K562 (cell line): ENCODE data around the gene MANBA. TPM values are rescaled to one million over a fixed set of nuclear protein-coding genes. Genes with fewer than 3 reads are reported as not detected.

Experiments
- ATAC-seq: fragments of 200-7000 bp; cut with Tn5 transposase; 3 replicates; pipeline ENCODE4 v1.9.1; 2020; ENCODE audit warnings: moderate library complexity
- BruUV-seq: library from RNA; stranded (reverse); fragments of 400-500 nt; replicated peaks from 2 replicates; lab custom pipeline; 2021; lab: Mats Ljungman, UMichigan
- CTCF ChIA-PET: fragments of 300-600 bp; formaldehyde crosslinking; extraction: SDS; loops from one replicate; lab custom pipeline; 2021; ENCODE audit warnings: low intra/inter-chr PET ratio; lab: Yijun Ruan, JAX
- POLR2A ChIA-PET: fragments of 300-600, 350-650 bp; sonication (Branson Sonifier 250); formaldehyde crosslinking; extraction: SDS; loops from one replicate; lab custom pipeline; 2021; ENCODE audit warnings: antibody characterized with exemption, inconsistent platforms; lab: Yijun Ruan, JAX
- DNase-seq, 4 experiments: peaks; one replicate each; pipeline versions ENCODE4 v3.0.0 to v3.0.0-alpha.2; 2011 to 2018; ENCODE audit warnings: low spot score in 3 of 4, mixed read lengths in 3 of 4; ENCODE audit errors: extremely low read depth in 1 of 4
- FAIRE-seq: peaks from 2 replicates; lab custom pipeline; 2011; peaks lifted over from hg19 to GRCh38; lab: Jason Lieb, UNC
- H2AFZ ChIP-seq: 2 replicates; pipeline ENCODE4 v1.6.0; 2011; ENCODE audit warnings: low read depth, low read length, control low read depth, inconsistent platforms
- H3K27ac ChIP-seq: fragments of 200-600 bp; 3 replicates; pipeline ENCODE4 v1.8.0; 2011; ENCODE audit warnings: low read depth, mild to moderate bottlenecking, control low read depth, inconsistent platforms, low read length, moderate library complexity, mixed read lengths; ENCODE audit errors: extremely low read depth
- H3K27me3 ChIP-seq, 2 experiments: fragments of 300-600 bp in 1 of 2; 2 replicates in 1 of 2; 3 replicates in 1 of 2; pipeline versions ENCODE4 v1.6.0 to v1.8.0; 2011; ENCODE audit warnings: inconsistent platforms in 2 of 2, low read length in 2 of 2, mild to moderate bottlenecking in 1 of 2, mixed read lengths in 1 of 2, moderate library complexity in 1 of 2; ENCODE audit not compliant: control insufficient read depth in 2 of 2, insufficient read depth in 2 of 2
- H3K36me3 ChIP-seq: fragments of 300-600 bp; 3 replicates; pipeline ENCODE4 v1.8.0; 2011; ENCODE audit warnings: mild to moderate bottlenecking, low read length, inconsistent platforms; ENCODE audit not compliant: control insufficient read depth, insufficient read depth
- H3K4me1 ChIP-seq, 2 experiments: fragments of 200-600 bp in 1 of 2; replicated peaks in 1 of 2; 2 replicates in 1 of 2; 3 replicates in 1 of 2; pipeline versions ENCODE4 v1.5.1 to v1.8.0; 2011; ENCODE audit warnings: inconsistent platforms in 2 of 2, low read length in 2 of 2, mild to moderate bottlenecking in 1 of 2, mixed read lengths in 1 of 2, moderate library complexity in 1 of 2; ENCODE audit not compliant: control insufficient read depth in 2 of 2, insufficient read depth in 2 of 2
- H3K4me2 ChIP-seq: 2 replicates; pipeline ENCODE4 v1.6.1; 2011; ENCODE audit warnings: low read length, control low read depth, inconsistent platforms, mixed read lengths; ENCODE audit not compliant: insufficient read depth
- H3K4me3 ChIP-seq: fragments of 200-600 bp; sonication (generic), shearing (Covaris generic); 2 replicates; pipeline ENCODE4 v1.5.1; 2016; ENCODE audit warnings: control low read depth, inconsistent platforms
- H3K79me2 ChIP-seq: fragments of 200-600 bp; 3 replicates; pipeline ENCODE4 v1.8.0; 2011; ENCODE audit warnings: low read length, inconsistent platforms; ENCODE audit not compliant: control insufficient read depth, insufficient read depth
- H3K9ac ChIP-seq, 2 experiments: 2 replicates each; pipeline versions ENCODE4 v1.6.0 to v1.6.1; 2011; ENCODE audit warnings: low read depth in 2 of 2, low read length in 2 of 2, control low read depth in 1 of 2, inconsistent platforms in 1 of 2, mild to moderate bottlenecking in 1 of 2, mixed read lengths in 1 of 2; ENCODE audit not compliant: insufficient read depth in 1 of 2
- H3K9me1 ChIP-seq: one replicate; pipeline ENCODE4 v1.6.0; 2011; ENCODE audit warnings: inconsistent platforms, mild to moderate bottlenecking, low read length, moderate library complexity; ENCODE audit not compliant: control insufficient read depth, insufficient read depth
- H3K9me3 ChIP-seq: replicated peaks from 2 replicates; pipeline ENCODE4 v1.5.1; 2011; ENCODE audit warnings: low read depth, low read length, inconsistent platforms; ENCODE audit not compliant: control insufficient read depth, insufficient read depth
- H4K20me1 ChIP-seq: replicated peaks from 2 replicates; pipeline ENCODE4 v1.6.1; 2011; ENCODE audit warnings: low read length, inconsistent platforms, mixed read lengths; ENCODE audit not compliant: control insufficient read depth, insufficient read depth
- BHLHE40 ChIP-seq: IDR thresholded peaks from 2 replicates; pipeline ENCODE4 v1.6.1; 2011; ENCODE audit warnings: low read length, improper control_type of control experiment
- C11orf30 ChIP-seq: fragments of 450-650 bp; IDR thresholded peaks from 2 replicates; pipeline ENCODE4 v1.6.1; 2016; ENCODE audit warnings: low read depth, mild to moderate bottlenecking
- ELK3 ChIP-seq: fragments of 450-650 bp; formaldehyde crosslinking; IDR thresholded peaks from 2 replicates; pipeline ENCODE4 v1.4.0; 2020; ENCODE audit warnings: mild to moderate bottlenecking
- FOXP4 ChIP-seq: sonication (generic); formaldehyde crosslinking; IDR thresholded peaks from 2 replicates; pipeline ENCODE4 v1.8.0; 2022; ENCODE audit warnings: mild to moderate bottlenecking, missing genetic modification reagents, borderline replicate concordance
- HDAC3 ChIP-seq: fragments of 450-650 bp; IDR thresholded peaks from 2 replicates; pipeline ENCODE4 v1.6.1; 2018; ENCODE audit warnings: borderline replicate concordance, mild to moderate bottlenecking, moderate library complexity; ENCODE audit not compliant: partially characterized antibody
- MCM5 ChIP-seq: fragments of 450-650 bp; IDR thresholded peaks from 2 replicates; pipeline ENCODE4 v1.6.1; 2016; ENCODE audit warnings: low read depth
- PHB ChIP-seq: fragments of 250-450 bp; sonication (Bioruptor Pico); IDR thresholded peaks from 2 replicates; pipeline ENCODE4 v1.5.0; 2021
- POLR2AphosphoS2 ChIP-seq: IDR thresholded peaks from 2 replicates; pipeline ENCODE4 v1.6.1; 2012; ENCODE audit warnings: low read length, improper control_type of control experiment
- RNF2 ChIP-seq: sonication (generic); IDR thresholded peaks from 2 replicates; pipeline ENCODE4 v1.6.1; 2016
- TARDBP ChIP-seq: fragments of 450-650 bp; IDR thresholded peaks from 2 replicates; pipeline ENCODE4 v1.6.1; 2016
- ZBTB17 ChIP-seq: fragments of 450-650 bp; formaldehyde crosslinking; IDR thresholded peaks from 2 replicates; pipeline ENCODE4 v1.4.0; 2020; ENCODE audit warnings: mild to moderate bottlenecking
- ZC3H11A ChIP-seq: IDR thresholded peaks from 2 replicates; pipeline ENCODE4 v1.6.1; 2012; ENCODE audit warnings: low read depth, low read length, improper control_type of control experiment
- ZMIZ1 ChIP-seq, 2 experiments: fragments of 150-350 bp in 1 of 2; IDR thresholded peaks; 2 replicates each; pipeline ENCODE4 v1.6.1; 2012 to 2016; ENCODE audit warnings: low read depth in 2 of 2, low read length in 2 of 2, mild to moderate bottlenecking in 1 of 2, moderate library complexity in 1 of 2
- ZNF239 ChIP-seq: fragments of 250-450 bp; sonication (Bioruptor Pico); IDR thresholded peaks from 2 replicates; pipeline ENCODE4 v1.4.0; 2020; ENCODE audit warnings: mild to moderate bottlenecking
- ZNF436 ChIP-seq: fragments of 250-450, 450-650 bp; sonication (Bioruptor Pico); formaldehyde crosslinking; IDR thresholded peaks from 2 replicates; pipeline ENCODE4 v1.7.0; 2020; ENCODE audit warnings: mild to moderate bottlenecking
- ZNF785 ChIP-seq: fragments of 250-450 bp; sonication (Bioruptor Pico); IDR thresholded peaks from 2 replicates; pipeline ENCODE4 v1.4.0; 2020; ENCODE audit warnings: mild to moderate bottlenecking
- WGBS: fragments of 100-300 bp; shearing (Covaris generic); methylation state at CpG from one replicate; pipeline ENCODE4 v1.1.6; 2016; ENCODE audit warnings: low coverage, mixed read lengths; ENCODE audit not compliant: insufficient coverage; ENCODE audit errors: missing lambda C conversion rate; 5-methylcytosine and 5-hydroxymethylcytosine counted together
- in situ Hi-C: fragments of 300-500 bp; cut with MboI; formaldehyde crosslinking; loops from 4 replicates; pipeline ENCODE4 v1.15.0; 2018; ENCODE audit warnings: inconsistent platforms, mixed read lengths
- intact Hi-C: fragments of 100-400 bp; cut with micrococcal nuclease; formaldehyde crosslinking; loops from 2 replicates; pipeline ENCODE4 v1.14.2; 2022
- polyA plus RNA-seq, 8 experiments: library from polyadenylated mRNA; depleted of rRNA in 4 of 8; stranded (reverse) in 5 of 8; unstranded in 3 of 8; fragments of >200 nt; fragmentation: Nextera tagmentation in 2 of 8; fragmentation: Illumina TruSeq in 1 of 8; extraction: Ambion mirVana in 2 of 8; extraction: Trizol in 1 of 8; gene quantifications; 2 replicates each; pipeline versions ENCODE4 v1.2.1 to v1.2.3, GENCODE V29; 2011 to 2014; ENCODE audit warnings: inconsistent platforms in 1 of 8, missing spikeins in 1 of 8
- total RNA-seq, 7 experiments: library from RNA; depleted of rRNA in 6 of 7; stranded (reverse); fragments of >200 nt in 6 of 7; fragmentation: Illumina TruSeq in 2 of 7; extraction: Trizol in 2 of 7; gene quantifications; 2 replicates each; pipeline versions ENCODE4 v1.2.1 to v1.2.3, GENCODE V29; 2011 to 2021; ENCODE audit warnings: low replicate concordance in 1 of 7

The MANBA gene
- total and polyA plus RNA-seq, 9 of the 15 experiments (the other 6 are each of a cell fraction or from before 2014, with no cell fraction given) = 1.8 to 12.9 (median 7.7) TPM

DNA sequence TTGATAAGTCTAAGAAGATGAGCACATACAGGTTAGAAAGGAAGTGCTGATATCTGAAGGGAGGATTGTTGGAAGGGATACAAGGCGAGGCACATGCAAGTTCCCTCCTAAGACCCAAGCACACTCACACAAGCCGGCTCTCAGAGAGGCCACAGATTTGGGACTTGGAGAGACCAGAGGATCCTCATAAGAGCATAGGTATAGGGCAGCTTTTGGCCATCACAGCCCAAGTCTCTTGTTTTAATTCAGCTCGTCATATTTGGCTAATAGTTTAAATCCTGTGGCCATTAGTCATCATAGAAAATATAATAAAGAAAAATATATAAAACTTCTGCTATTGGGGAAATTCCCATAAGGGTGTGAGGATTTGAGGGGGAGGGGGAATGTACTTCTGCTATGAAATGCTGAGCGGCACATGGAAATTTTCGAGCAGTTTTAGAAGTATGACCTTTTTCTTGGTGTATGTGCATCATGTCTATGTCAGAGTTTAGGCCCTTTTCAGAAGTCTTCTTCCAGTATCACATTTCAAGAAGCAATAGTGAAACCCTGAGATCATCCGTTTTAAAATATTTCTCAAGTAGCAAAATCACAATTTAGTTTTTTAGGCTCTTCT is 161.9 kb downstream of the MANBA start:
- CTCF ChIA-PET = no interaction called here
- H3K4me2 ChIP-seq = no peak overlapping the region
- intact Hi-C loops (no loop called here), in situ Hi-C loops (loop anchor here (5.0 kb wide), 1 partner anchor 147 kb away; no protein-coding TSS in a partner anchor)
- POLR2A ChIA-PET = interaction anchor here (0.7 kb wide), 2 partner anchors 10 to 492 kb away, joined by 3 to 5 read pairs; no protein-coding TSS in a partner anchor
- no peak overlapping the region for H3K9ac ChIP-seq
- no peaks in the 10 kb centered on the region for H3K9me1 ChIP-seq
- no peaks in the 10 kb centered on the region for H3K4me1 ChIP-seq
- DNase-seq = no peak
- no peak overlapping the region for H3K27ac ChIP-seq
- no peaks in the 10 kb centered on the region for H3K79me2 ChIP-seq
- peaks cover 23% of the 10 kb centered on the region; the same call in 2 of the 3 replicates for H3K36me3 ChIP-seq
- FAIRE-seq = no peak
- H3K27me3 ChIP-seq = no peaks in the 10 kb centered on the region
- no TSS peak for BruUV-seq
- no peak overlapping the region for H3K4me3 ChIP-seq
- ATAC-seq = no peak
- no peak overlapping the region for H2AFZ ChIP-seq
- TF ChIP-seq ZNF436 (CRISPR knock-in tag) = no peak
- TF ChIP-seq HDAC3 = no peak
- no peak for TF ChIP-seq ZNF785
- no peak for TF ChIP-seq ZMIZ1 (IDR thresholded peaks at IDR 0.05; ENCODE audit: low read depth in 2 of 2, low read length in 2 of 2)
- no peak for TF ChIP-seq ZNF239 (CRISPR knock-in tag)
- no peak for TF ChIP-seq ELK3 (CRISPR knock-in tag)
- no peak for TF ChIP-seq POLR2AphosphoS2
- TF ChIP-seq FOXP4 = no peak
- TF ChIP-seq MCM5 = no peak
- no peak for TF ChIP-seq RNF2
- TF ChIP-seq TARDBP = no peak
- TF ChIP-seq C11orf30 = no peak
- TF ChIP-seq ZBTB17 = no peak
- TF ChIP-seq ZC3H11A = no peak
- no peak for TF ChIP-seq BHLHE40
- no peak for TF ChIP-seq PHB (CRISPR knock-in tag)
- WGBS = 66% methylated on average over 6 of the region's 6 CpGs
- H4K20me1 ChIP-seq = no peaks in the 10 kb centered on the region
- no peaks in the 10 kb centered on the region for H3K9me3 ChIP-seq
